Stimulated activated CD4-positive, alpha-beta T cell treated with anti-CD3 and anti-CD28 coated beads, Interleukin-1b, Interleukin-23, amount 100 ng/mL, for 4 hours (primary cell): ENCODE measurements around the gene FLT1.

ENCODE experiments used
- DNase-seq, 2 donors: peaks; one replicate each; pipeline ENCODE4 v3.0.0-alpha.2; 2020; ENCODE audit warnings: low read depth in 2 of 2

Gene FLT1

GRCh38 chr13:28320209-28320608 is 174.7 kb downstream of the FLT1 start:
- no peak for DNase-seq

GRCh38 chr13:28319528-28319927 is 175.4 kb downstream of the FLT1 start:
- no peak for DNase-seq

DNA sequence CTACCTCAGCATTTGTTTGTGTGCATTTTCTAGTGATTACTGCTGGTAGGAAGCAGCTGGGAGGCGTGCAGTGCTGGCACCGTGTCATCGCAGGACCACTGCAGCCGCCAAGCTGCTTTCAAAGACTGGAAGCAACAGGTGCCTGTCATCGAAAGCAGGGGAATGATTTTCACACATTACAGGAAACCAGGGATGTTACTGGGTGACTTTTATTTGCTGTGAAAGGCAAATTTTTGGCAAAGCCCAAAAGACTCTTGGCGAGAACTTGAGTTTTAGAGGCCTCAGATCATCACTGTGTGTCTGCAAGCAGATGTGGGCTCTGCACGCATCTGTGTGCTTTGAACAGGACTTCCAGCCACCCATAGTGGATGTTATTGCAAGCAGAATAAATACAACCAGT is 176.4 kb downstream of the FLT1 start:
- no peak for DNase-seq

- no peak for DNase-seq
Measured at GRCh38 chr13:28316836-28317235, 178.1 kb downstream of the FLT1 start.

GRCh38 chr13:28316129-28316528 is 178.8 kb downstream of the FLT1 start:
- DNase-seq: no peak

DNA sequence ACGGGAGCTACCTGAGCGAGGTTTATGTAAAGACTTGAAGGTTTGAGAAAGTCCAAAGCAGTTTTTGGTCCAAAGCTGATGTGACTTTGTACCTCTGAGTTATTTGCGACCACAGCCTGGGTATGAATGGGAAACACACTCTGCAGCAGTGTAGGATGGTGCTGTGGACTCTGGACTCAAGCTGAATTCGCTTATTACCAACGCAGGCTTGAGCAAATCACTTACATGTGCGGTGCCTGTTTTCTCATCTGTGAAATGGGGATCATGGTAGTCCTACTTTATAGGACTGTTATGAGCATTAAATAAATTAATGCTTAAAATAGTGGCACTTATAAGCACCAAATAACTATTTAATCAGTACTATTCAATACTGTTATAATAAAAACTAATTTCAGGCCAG is 180.0 kb downstream of the FLT1 start:
- DNase-seq: no peak

DNA sequence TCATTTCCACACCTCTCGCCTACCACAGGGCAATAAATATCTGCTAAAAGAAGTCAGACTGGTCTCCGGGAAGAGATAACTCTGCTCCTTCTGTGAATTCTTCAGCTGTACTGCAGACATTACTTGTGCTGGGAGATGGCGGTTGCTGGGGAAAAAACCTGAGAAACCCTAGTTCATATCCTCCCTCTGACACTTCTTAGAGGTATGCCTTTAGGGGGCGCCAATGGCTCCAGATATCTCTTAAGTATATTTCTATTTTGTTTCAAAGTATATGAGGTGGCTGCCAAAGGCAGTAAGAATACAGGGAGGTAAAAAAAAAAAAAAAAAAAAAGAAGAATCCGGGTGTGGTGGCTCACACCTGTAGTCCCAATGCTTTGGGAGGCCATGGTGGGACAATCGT is 181.3 kb downstream of the FLT1 start:
- no peak for DNase-seq

GRCh38 chr13:28306325-28306724 is 188.6 kb downstream of the FLT1 start:
- DNase-seq: no peak

DNA sequence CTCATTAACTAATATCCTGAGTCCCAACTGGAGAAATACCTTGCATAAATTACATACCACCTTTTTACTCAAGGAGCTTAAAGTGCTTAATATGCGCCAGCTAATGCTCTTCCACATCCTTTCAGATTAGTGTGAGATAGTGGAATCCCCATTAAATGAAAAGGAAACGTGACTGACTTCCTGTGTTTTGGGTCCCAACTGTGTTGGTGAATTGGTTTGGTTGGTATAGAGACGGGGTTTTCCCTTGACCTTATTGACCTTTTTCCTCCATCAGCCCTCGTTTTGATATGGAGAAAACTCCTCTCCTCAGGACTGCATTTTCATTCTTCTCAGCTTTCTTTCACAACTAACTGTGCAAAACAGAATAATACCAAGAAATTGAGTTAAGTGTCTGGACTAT is 193.1 kb downstream of the FLT1 start:
- no peak for DNase-seq

- no peak for DNase-seq
Measured at GRCh38 chr13:28299916-28300315, 195.0 kb downstream of the FLT1 start.

DNA sequence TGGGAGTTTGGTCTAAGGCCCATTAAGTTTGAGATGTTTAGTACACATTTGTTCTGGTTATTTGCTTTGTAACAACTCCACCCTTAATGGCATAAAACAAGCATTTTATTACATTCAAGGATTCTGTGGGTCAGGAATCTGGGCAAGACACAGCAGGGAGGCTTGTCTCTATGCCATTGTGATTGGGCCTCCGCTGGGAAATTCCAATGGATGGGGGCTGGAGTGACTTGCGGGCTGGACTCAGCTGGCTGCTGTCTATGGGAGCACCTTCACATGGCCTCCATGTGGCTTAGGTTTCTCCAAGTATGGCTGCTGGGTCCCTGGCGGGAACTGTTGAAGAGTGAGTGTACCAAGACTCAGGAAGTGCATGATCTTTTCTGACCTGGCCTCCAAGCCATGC is 197.6 kb downstream of the FLT1 start:
- DNase-seq: no peak

DNA sequence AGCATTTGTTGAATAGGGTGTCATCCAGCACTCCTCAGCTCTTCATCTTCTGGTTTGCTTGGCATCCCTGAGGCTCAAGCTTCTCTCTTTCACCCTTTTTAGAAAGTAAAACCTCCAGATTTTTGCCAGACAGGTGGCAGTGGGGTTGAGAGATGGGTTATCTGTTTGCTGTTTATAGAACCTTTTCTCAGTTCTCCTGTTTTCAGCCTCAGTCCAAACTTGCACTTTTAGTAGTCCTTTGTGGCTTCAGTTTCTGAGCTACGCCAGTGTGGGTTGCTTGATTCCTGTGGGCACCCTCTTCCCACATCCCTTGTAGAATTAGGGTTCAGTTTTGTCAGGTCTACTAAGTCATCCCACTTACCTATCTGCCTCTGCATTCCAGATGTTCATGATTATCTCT is 208.7 kb downstream of the FLT1 start:
- DNase-seq: no peak

GRCh38 chr13:28283600-28283999 is 211.3 kb downstream of the FLT1 start:
- DNase-seq: no peak

GRCh38 chr13:28282451-28282850 is 212.5 kb downstream of the FLT1 start:
- no peak for DNase-seq

GRCh38 chr13:28273919-28274318 is 221.0 kb downstream of the FLT1 start:
- no peak for DNase-seq

- no peak for DNase-seq
Measured at GRCh38 chr13:28271056-28271840, 223.7 kb downstream of the FLT1 start.

DNA sequence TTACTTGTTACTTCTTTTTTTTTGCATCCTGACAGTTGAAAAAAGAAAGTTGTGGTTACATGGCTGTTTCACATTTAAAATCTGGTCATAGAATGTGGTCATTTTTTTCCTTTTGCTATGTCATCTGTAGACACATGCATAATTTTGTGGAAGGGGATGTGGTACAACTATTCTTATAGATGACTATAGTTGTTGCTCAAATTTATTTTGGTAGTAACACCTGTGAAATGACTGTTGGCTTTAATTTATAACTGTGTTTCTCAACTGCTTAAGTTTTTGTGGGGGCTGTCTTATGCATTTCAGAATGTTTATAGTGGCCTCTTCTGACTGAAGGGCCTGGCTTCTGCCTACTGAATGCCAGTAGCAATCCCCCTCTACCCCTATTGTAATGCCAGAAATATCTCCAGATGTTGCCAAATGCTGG is 226.1 kb downstream of the FLT1 start:
- no peak for DNase-seq

- DNase-seq: no peak
Measured at GRCh38 chr13:28267497-28267896, 227.4 kb downstream of the FLT1 start.

DNA sequence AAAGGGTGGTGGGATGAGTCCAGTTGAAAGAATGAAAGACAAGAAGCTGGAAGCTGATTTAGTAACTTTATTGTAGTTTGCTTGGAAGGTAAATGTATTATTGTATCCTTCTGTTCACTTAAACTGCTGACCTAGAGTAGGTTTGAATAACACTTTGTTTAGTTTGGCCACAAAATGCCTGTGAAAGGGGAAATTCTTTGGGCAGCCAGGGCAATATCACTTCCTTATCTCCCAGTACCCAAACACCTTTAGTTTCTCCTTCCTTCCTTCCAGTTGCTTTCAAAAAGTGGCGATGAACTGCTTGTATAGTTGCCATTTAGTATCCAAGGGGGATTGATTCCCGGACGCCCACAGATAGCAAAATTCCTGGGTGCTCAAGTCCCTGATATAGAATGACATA is 236.5 kb downstream of the FLT1 start:
- DNase-seq: no peak

GRCh38 chr13:28257305-28257704 is 237.6 kb downstream of the FLT1 start:
- DNase-seq: no peak

- DNase-seq: no peak
Measured at GRCh38 chr13:28252547-28252946, 242.4 kb downstream of the FLT1 start.

DNA sequence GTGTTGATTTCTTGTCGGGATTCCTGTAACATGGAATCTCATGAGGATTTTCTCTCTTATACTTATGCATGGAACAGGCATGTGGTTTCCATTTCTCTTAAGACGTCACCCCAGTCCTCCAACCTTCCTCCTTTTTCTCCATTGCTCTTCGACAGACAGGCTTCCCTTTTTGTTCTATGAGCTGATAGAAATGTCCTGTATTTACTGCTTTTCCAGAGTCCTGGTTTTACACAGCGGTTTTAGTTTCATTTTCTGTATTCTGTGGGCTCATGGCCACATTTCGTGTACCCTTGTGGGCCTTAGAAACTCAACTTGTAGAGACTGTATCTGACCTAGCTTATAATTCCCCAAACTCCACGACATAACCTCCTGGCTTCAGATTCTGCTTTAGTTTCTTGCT is 243.5 kb downstream of the FLT1 start:
- DNase-seq: no peak

GRCh38 chr13:28250542-28250941 is 244.4 kb downstream of the FLT1 start:
- DNase-seq: no peak
